Karpas-422 (cell line): ENCODE results near the gene KNCN. TPM values are rescaled to one million over a fixed set of nuclear protein-coding genes. Genes with fewer than 3 reads are reported as not detected.

Experiments
- DNase-seq: peaks from one replicate; pipeline ENCODE4 v3.0.0-alpha.2; 2015
- H2AFZ ChIP-seq: fragments of 200-600 bp; sonication (generic); 2 replicates; pipeline ENCODE4 v1.6.1; 2014; ENCODE audit warnings: antibody characterized with exemption, low read length, mixed read lengths
- H3K27ac ChIP-seq: fragments of 200-600 bp; sonication (generic); 2 replicates; pipeline ENCODE4 v1.5.1; 2014; ENCODE audit warnings: mild to moderate bottlenecking, low read length, moderate library complexity
- H3K27me3 ChIP-seq: fragments of 200-600 bp; sonication (generic); 2 replicates; pipeline ENCODE4 v1.6.1; 2014; ENCODE audit warnings: low read length, mixed read lengths
- H3K36me3 ChIP-seq: fragments of 200-600 bp; sonication (generic); 2 replicates; pipeline ENCODE4 v1.6.1; 2014; ENCODE audit warnings: low read length, mixed read lengths; ENCODE audit not compliant: insufficient read depth
- H3K4me1 ChIP-seq: fragments of 200-600 bp; sonication (generic); 2 replicates; pipeline ENCODE4 v1.6.1; 2014; ENCODE audit warnings: mild to moderate bottlenecking, low read length, mixed read lengths
- H3K4me2 ChIP-seq: fragments of 200-600 bp; sonication (generic); 2 replicates; pipeline ENCODE4 v1.6.1; 2014; ENCODE audit warnings: low read length, low read depth, mild to moderate bottlenecking; ENCODE audit not compliant: poor library complexity, severe bottlenecking
- H3K4me3 ChIP-seq: fragments of 200-600 bp; sonication (generic); 2 replicates; pipeline ENCODE4 v1.5.1; 2014; ENCODE audit warnings: mild to moderate bottlenecking, antibody characterized with exemption, low read length, mixed read lengths
- H3K79me2 ChIP-seq: fragments of 200-600 bp; sonication (generic); 2 replicates; pipeline ENCODE4 v1.6.1; 2014; ENCODE audit warnings: mild to moderate bottlenecking, low read length, mixed read lengths
- H3K9ac ChIP-seq: fragments of 200-600 bp; sonication (generic); 2 replicates; pipeline ENCODE4 v1.6.0; 2014; ENCODE audit warnings: low read length
- H3K9me2 ChIP-seq: fragments of 200-600 bp; sonication (generic), shearing (Covaris generic); replicated peaks from 2 replicates; pipeline ENCODE4 v1.6.0; 2014; ENCODE audit warnings: mild to moderate bottlenecking, low read length, moderate library complexity; ENCODE audit not compliant: insufficient read depth
- H3K9me3 ChIP-seq: fragments of 300-700, 200-600 bp; sonication (generic); 2 replicates; pipeline ENCODE4 v1.6.1; 2014; ENCODE audit warnings: low read length, mixed read lengths
- H4K20me1 ChIP-seq: fragments of 200-600 bp; sonication (generic); 2 replicates; pipeline ENCODE4 v1.6.1; 2014; ENCODE audit warnings: mild to moderate bottlenecking, antibody characterized with exemption, low read length, low read depth; ENCODE audit not compliant: insufficient read depth
- total RNA-seq: library from RNA; depleted of rRNA; stranded (reverse); fragments of >200 nt; shearing (Covaris generic); gene quantifications from 2 replicates; pipeline ENCODE4 v1.2.3, GENCODE V29; 2014; ENCODE audit warnings: low replicate concordance

KNCN gene
- total RNA-seq, 1 experiment from 2014 or later: not detected

- Histone ChIP-seq H3K4me2 (no peak overlapping the region), H2AFZ (no peak overlapping the region), H3K9ac (no peak overlapping the region), H3K4me1 (no peaks in the 10 kb centered on the region), H4K20me1 (no peaks in the 10 kb centered on the region; the same call in 1 of the 2 replicates), H3K36me3 (no peaks in the 10 kb centered on the region), H3K9me2 (no peaks in the 10 kb centered on the region), H3K9me3 (no peaks in the 10 kb centered on the region), H3K27me3 (no peaks in the 10 kb centered on the region), H3K27ac (no peak overlapping the region), H3K79me2 (no peaks in the 10 kb centered on the region), H3K4me3 (no peak overlapping the region)
- DNase-seq: no peak
These were observed 24.7 kb downstream of the KNCN start for GRCh38 chr1:46526691-46527291.

- no peak overlapping the region for H3K4me3 ChIP-seq
- no peak overlapping the region for H3K4me2 ChIP-seq
- no peaks in the 10 kb centered on the region for H3K9me3 ChIP-seq
- no peaks in the 10 kb centered on the region for H3K9me2 ChIP-seq
- H3K9ac ChIP-seq: no peak overlapping the region
- H3K4me1 ChIP-seq: no peaks in the 10 kb centered on the region
- no peak overlapping the region for H3K27ac ChIP-seq
- no peaks in the 10 kb centered on the region for H3K27me3 ChIP-seq
- H3K79me2 ChIP-seq: no peaks in the 10 kb centered on the region
- no peak for DNase-seq
- no peak overlapping the region for H2AFZ ChIP-seq
- no peaks in the 10 kb centered on the region for H3K36me3 ChIP-seq
- H4K20me1 ChIP-seq: no peaks in the 10 kb centered on the region; the same call in 1 of the 2 replicates
These were observed 25.3 kb downstream of the KNCN start for GRCh38 chr1:46526013-46526690.

- Histone ChIP-seq H3K36me3 (no peaks in the 10 kb centered on the region), H2AFZ (no peak overlapping the region), H3K4me3 (no peak overlapping the region), H3K27ac (no peak overlapping the region), H3K4me2 (no peak overlapping the region), H3K4me1 (no peaks in the 10 kb centered on the region), H4K20me1 (no peaks in the 10 kb centered on the region; the same call in 1 of the 2 replicates), H3K79me2 (no peaks in the 10 kb centered on the region), H3K9me3 (no peaks in the 10 kb centered on the region), H3K27me3 (no peaks in the 10 kb centered on the region), H3K9me2 (no peaks in the 10 kb centered on the region), H3K9ac (no peak overlapping the region)
- no peak for DNase-seq
These were observed 26.0 kb downstream of the KNCN start for GRCh38 chr1:46525253-46525983.

GRCh38 chr1:46524843-46525242, 26.6 kb downstream of the KNCN start:
- no peaks in the 10 kb centered on the region for H3K27me3 ChIP-seq

GRCh38 chr1:46523496-46524353, 27.7 kb downstream of the KNCN start:
- H3K9ac ChIP-seq: no peak overlapping the region
- no peaks in the 10 kb centered on the region for H3K36me3 ChIP-seq
- DNase-seq: no peak
- H3K27ac ChIP-seq: no peak overlapping the region
- H3K9me3 ChIP-seq: no peaks in the 10 kb centered on the region
- H3K79me2 ChIP-seq: no peaks in the 10 kb centered on the region
- H3K4me2 ChIP-seq: no peak overlapping the region
- H3K4me1 ChIP-seq: no peaks in the 10 kb centered on the region
- no peaks in the 10 kb centered on the region; the same call in 1 of the 2 replicates for H4K20me1 ChIP-seq
- H3K4me3 ChIP-seq: no peak overlapping the region
- H3K9me2 ChIP-seq: no peaks in the 10 kb centered on the region
- no peak overlapping the region for H2AFZ ChIP-seq
- H3K27me3 ChIP-seq: no peaks in the 10 kb centered on the region

More at GRCh38 chr1:46524843-46525242, 26.6 kb downstream of the KNCN start:
- DNase-seq: no peak
- Histone ChIP-seq H3K4me3 (no peak overlapping the region), H4K20me1 (no peaks in the 10 kb centered on the region; the same call in 1 of the 2 replicates), H3K9me3 (no peaks in the 10 kb centered on the region), H3K4me2 (no peak overlapping the region), H3K9ac (no peak overlapping the region), H3K9me2 (no peaks in the 10 kb centered on the region), H3K36me3 (no peaks in the 10 kb centered on the region), H3K27ac (no peak overlapping the region), H3K4me1 (no peaks in the 10 kb centered on the region), H2AFZ (no peak overlapping the region), H3K79me2 (no peaks in the 10 kb centered on the region)

- Histone ChIP-seq H3K79me2 (no peaks in the 10 kb centered on the region), H4K20me1 (no peaks in the 10 kb centered on the region; the same call in 1 of the 2 replicates), H3K9me3 (no peaks in the 10 kb centered on the region), H3K36me3 (no peaks in the 10 kb centered on the region), H3K27me3 (no peaks in the 10 kb centered on the region), H3K4me2 (no peak overlapping the region), H3K9ac (no peak overlapping the region), H3K4me3 (no peak overlapping the region), H2AFZ (no peak overlapping the region), H3K27ac (no peak overlapping the region), H3K4me1 (no peaks in the 10 kb centered on the region), H3K9me2 (no peaks in the 10 kb centered on the region)
- DNase-seq: no peak
These were observed 28.5 kb downstream of the KNCN start for GRCh38 chr1:46522969-46523320.

GRCh38 chr1:46522184-46522968, 29.1 kb downstream of the KNCN start:
- Histone ChIP-seq H4K20me1 (no peaks in the 10 kb centered on the region), H3K36me3 (no peaks in the 10 kb centered on the region), H2AFZ (no peak overlapping the region), H3K4me1 (no peaks in the 10 kb centered on the region), H3K79me2 (no peaks in the 10 kb centered on the region), H3K27ac (no peak overlapping the region), H3K27me3 (no peaks in the 10 kb centered on the region), H3K4me2 (no peak overlapping the region), H3K9me2 (no peaks in the 10 kb centered on the region), H3K9me3 (no peaks in the 10 kb centered on the region), H3K4me3 (no peak overlapping the region), H3K9ac (no peak overlapping the region)
- no peak for DNase-seq
